NCI-H345 treated with DMSO at 0.1 percent for 48 hours (cell line): ENCODE data around the gene USP24.
"Not testable (repeated sequence)": the region's sequence is repeated elsewhere in the genome, so short reads cannot be mapped to it uniquely, and the experiment has no call there.

ENCODE experiments used
- DNase-seq: peaks from one replicate; lab custom pipeline; 2025; ENCODE audit not compliant: unreplicated experiment; lab: John Stamatoyannopoulos, UW

USP24 gene

DNA sequence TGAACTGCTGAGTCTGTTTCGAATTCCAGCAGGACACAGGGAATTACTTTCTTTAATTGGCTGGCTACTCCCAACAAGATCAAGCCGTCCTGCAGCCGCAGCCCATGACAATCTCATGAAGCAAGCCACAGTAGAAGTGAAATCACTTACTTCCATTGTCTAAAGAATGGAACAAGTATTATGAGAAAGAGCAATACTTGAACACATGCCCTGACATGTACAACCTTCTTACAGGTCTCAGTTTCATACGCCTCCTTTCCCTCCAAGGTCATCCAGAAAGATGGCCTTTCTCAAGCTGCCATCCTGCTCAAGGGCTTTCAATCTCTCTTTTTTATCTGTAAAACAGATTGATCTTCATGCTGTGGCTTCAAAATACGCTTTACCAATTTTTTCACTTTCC is 90.7 kb downstream of the USP24 start:
- DNase-seq, result no peak

DNA sequence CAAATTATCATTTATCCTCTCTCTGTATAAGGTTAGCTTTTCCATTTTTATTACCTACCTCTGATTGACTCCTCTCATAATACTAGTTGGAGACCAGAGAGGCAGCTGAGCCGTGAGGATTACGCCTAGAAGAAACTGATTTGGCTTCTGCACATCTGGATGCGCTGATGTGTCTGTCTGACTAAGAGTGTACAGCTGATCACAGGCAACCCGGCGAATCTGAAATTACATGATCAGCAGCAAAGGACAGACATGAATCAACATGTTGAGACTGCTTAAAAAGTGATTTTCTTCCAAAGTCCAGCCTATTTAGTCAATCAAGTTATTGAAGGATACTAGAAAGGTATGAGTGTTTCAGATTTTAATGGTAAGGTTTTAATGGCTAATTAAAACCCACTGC is 94.6 kb downstream of the USP24 start:
- no peak for DNase-seq

- no peak for DNase-seq
These were observed 96.4 kb downstream of the USP24 start for GRCh38 chr1:55118651-55119329.

- no peak for DNase-seq
These were observed 97.2 kb downstream of the USP24 start for GRCh38 chr1:55117941-55118340.

GRCh38 chr1:55109005-55109404 is 106.2 kb downstream of the USP24 start:
- not testable (repeated sequence) for DNase-seq

DNA sequence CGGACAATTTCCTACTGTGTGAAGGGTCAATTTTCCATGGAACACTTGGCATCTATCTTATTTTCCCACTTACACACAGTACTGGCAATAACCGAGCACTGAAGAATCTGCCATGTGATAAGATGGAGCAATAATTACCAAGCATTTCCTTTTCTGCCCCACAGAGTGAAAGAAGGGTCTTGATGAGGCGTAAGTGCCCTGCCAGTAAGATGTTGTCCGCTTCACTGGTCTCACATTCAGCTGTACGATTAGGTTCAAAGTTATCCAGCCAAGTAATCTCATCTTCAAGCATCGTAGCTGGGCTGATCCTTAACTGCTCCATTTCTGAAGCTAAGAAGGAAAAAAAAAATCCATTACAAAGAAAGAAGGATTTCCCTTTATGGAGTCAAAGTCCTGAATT is 108.1 kb downstream of the USP24 start:
- no peak for DNase-seq

DNA sequence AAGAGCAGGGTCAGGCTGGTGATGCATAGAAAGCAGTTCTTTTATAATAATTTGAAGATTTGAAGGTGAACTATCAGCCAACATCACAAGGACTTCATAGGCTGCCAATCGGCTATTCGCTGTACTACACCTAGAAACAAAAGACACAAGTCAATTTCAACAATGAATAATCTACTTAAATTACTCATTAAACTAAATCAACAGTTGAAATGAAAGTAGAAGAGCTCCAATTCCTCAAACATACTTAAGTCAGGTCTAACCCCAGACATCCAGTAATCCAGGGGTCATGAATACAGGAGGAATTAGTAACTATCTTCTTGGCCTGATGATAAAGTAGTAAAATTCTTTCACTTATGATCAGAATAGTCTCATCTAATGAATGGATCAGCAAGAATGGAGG is 111.3 kb downstream of the USP24 start:
- DNase-seq, result no peak

DNA sequence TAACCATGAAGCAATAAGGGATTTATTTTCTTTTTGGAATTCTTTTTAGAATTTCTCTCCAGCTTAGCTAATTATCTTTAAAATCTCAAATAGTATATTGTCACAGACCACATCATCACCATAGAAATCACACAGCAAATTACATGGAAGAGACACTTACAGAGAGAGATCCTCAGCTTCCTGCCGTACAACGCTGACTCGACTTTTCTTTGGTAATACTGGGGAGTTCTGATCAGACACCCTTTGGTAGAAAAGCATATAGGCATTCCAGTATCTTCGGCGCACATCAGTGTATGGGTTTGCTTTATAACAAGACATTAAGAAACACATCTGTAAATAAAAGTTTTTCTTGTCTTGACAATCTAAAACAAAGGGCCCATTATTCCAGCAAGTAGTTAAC is 120.1 kb downstream of the USP24 start:
- DNase-seq, result no peak

DNA sequence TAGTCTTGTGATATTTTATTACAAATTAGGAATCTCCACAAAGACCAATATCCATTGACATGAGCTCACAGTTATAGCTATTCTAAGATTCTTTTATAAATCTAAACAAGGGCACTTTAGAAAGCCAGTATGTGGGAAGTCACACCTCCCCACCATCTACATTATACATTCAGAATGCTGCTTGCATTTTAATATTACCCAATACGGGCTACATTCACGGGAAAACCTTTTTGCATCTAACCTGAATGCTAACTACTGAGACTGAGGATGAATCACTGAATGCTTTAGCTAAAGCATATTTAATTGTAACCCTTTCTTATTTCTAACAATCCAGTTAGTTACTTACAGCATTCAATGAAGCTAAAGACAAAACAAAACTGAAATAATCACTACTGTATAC is 122.7 kb downstream of the USP24 start:
- DNase-seq, result no peak

DNA sequence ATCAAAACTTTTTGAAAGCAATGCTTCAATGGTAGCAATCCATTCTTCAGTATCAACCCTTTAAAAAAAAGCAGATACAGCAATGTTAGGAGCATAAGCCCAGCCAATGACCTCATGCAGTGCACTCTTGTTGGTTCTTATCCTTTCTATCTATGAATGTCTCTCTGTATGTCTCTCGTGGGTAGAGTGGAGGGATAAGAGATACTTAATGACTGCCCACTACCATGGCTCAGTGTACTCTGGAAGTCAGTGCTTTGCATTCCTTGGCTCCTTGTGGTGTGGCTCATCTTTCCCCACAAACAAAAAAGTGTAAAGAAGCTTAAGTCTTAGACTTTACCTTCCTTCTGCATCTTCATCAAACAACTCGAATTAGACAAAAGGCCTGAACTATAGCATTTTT is 125.5 kb downstream of the USP24 start:
- DNase-seq, result no peak

DNA sequence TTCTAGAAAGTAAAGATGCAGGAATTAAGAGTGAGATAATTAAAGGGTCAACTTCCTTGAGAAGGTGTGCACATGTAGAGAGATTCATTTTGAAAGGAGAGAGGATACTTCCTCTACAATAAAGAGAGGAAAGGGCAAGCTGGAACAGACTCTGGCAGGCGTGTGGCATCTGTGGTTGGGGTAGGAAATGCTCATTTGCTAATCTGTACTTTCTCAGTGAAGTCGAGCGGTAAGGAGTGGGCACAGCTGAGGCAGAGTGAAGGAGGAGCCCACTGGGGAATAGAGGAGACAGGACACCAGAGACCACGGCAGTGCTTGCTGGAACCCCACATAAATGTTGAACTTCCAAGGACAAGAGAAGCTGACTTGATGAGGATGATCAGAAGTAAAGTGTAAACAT is 126.8 kb downstream of the USP24 start:
- no peak for DNase-seq

- no peak for DNase-seq
These were observed 127.7 kb downstream of the USP24 start for GRCh38 chr1:55087439-55087838.

DNA sequence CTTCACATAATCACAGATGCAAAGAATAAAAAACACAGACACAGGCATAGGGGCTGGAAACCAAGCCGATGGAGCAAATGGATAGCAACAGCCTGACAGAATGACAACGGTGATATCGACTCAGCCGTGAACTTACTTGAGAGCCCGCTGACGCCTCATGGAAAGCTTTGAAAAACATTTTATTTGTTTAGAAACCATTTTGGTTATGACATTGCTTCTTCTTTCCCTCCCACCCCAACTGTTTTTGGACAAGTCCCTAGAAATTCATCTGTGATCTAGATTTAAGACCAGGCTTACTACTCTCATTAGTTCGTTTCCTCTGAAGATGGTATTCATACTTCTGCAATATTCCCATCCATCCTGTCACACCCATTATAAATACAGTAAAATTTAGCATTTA is 130.9 kb downstream of the USP24 start:
- no peak for DNase-seq

DNA sequence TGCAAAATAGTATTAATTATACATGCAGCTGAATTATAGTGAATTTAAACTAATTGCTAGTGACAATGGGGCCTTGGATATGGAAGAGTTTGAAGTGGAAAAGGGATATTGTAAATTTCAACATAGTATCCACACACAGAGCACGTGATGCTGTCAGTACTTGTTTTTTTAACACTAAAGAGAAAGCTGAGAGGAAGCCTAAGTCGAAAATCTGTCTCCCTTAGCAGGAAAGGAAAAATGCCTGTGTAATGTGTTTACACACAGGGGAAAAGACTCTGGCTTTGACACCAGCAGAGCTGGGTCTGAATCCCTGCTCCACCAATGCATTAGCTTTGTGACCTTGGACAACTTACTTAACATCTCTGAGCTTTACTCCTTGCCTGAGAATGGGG is 133.3 kb downstream of the USP24 start:
- no peak for DNase-seq

GRCh38 chr1:55081188-55081904 is 133.8 kb downstream of the USP24 start:
- no peak for DNase-seq

- no peak for DNase-seq
These were observed 135.5 kb downstream of the USP24 start for GRCh38 chr1:55079651-55080050.

DNA sequence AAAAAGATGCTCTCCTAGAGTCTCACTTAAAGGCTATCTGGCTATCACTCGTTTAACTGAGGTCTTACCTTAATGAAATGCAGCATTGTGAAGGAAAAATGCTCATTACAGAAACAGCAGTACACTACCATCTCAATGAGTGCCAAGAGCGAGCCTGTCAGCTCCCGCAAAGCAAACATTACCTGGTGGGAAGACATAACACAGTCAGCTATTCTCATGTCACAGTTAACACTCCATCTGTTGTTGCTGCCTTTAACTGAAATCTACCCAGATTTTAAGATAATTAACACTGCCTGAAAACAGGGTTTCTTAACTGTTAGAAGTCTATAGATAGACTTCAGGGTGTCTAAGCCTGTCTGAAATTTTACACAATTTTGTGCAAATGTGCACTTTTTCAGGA is 136.7 kb downstream of the USP24 start:
- peak; percentile 51 for DNase-seq

- no peak for DNase-seq
These were observed 138.8 kb downstream of the USP24 start for GRCh38 chr1:55076356-55076755.

DNA sequence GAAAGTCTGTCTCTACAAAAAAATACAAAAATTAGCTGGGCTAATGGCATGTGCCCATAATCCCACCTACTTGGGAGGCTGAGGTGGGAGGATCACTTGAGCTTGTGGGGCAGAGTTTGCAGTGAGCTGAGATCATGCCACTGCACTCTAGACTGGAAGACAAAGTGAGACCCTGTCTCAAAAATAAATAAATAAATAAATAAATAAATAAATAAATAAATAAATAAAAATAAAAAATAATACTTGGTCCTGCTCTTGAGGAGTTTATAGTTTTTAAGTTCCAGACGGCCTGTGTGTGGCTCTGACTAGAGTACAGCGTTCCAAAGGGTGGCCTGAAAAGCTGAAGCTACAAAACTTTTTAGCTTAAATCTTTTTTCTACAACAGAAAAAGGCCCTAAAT is 140.7 kb downstream of the USP24 start:
- DNase-seq, result no peak

- DNase-seq, result peak; percentile 4
These were observed 141.8 kb downstream of the USP24 start for GRCh38 chr1:55073187-55073916.

- peak; percentile 26 for DNase-seq
These were observed 143.7 kb downstream of the USP24 start for GRCh38 chr1:55071477-55071876.
